Peyer's patch (tissue), 4 donors: ENCODE results near the gene SORBS2.

Source experiments
- POLR2A ChIP-seq, 2 donors: fragments of 450-650 bp; IDR thresholded peaks; one replicate each; pipeline ENCODE4 v1.5.1; 2017; ENCODE audit warnings: antibody characterized with exemption in 2 of 2, mild to moderate bottlenecking in 2 of 2, moderate library complexity in 2 of 2
- TF ChIP-seq, protein P1 (sequence below), 6 experiments: fragments of 450-650 bp in 4 of 6; fragments of 200-600 bp in 2 of 6; sonication (generic) in 1 of 6; IDR thresholded peaks; one replicate each; pipeline ENCODE4 v1.5.1; 2017 to 2019; ENCODE audit warnings: antibody characterized with exemption in 6 of 6, mild to moderate bottlenecking in 3 of 6, moderate library complexity in 1 of 6

DNA sequence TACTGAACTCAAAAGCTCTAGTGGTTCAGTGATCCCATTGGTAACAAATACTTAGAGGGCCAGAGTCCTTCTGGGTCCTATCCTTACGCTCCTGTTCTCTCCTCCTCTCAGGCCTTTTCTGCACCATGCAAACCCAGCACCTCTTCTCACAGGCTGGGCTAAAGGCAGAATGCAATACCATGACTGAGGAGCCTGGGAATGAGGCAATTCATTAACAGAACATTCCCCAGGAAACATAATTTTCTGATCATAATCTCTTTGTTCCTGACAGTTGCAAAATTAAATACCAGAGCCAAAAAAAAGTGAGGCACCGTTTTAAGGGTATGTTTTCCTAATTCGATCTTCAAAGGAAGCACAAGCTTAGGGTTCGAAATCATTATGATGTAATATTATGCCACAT, 9.0 kb downstream of the SORBS2 start:
- TF ChIP-seq POLR2A (IDR thresholded peaks at IDR 0.05): no peak
- TF ChIP-seq, protein P1, sequence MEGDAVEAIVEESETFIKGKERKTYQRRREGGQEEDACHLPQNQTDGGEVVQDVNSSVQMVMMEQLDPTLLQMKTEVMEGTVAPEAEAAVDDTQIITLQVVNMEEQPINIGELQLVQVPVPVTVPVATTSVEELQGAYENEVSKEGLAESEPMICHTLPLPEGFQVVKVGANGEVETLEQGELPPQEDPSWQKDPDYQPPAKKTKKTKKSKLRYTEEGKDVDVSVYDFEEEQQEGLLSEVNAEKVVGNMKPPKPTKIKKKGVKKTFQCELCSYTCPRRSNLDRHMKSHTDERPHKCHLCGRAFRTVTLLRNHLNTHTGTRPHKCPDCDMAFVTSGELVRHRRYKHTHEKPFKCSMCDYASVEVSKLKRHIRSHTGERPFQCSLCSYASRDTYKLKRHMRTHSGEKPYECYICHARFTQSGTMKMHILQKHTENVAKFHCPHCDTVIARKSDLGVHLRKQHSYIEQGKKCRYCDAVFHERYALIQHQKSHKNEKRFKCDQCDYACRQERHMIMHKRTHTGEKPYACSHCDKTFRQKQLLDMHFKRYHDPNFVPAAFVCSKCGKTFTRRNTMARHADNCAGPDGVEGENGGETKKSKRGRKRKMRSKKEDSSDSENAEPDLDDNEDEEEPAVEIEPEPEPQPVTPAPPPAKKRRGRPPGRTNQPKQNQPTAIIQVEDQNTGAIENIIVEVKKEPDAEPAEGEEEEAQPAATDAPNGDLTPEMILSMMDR (IDR thresholded peaks at IDR 0.05): no peak
